Right ventricle myocardium superior (tissue), 1 donor: ENCODE measurements around the gene IKZF4. TPM values are rescaled to one million over a fixed set of nuclear protein-coding genes. Genes with fewer than 3 reads are reported as not detected.
"Not testable (repeated sequence)": the region's sequence is repeated elsewhere in the genome, so short reads cannot be mapped to it uniquely, and the experiment has no call there.

Experiments used
- ATAC-seq: fragments of 200-7000 bp; cut with Tn5 transposase; one replicate; pipeline ENCODE4 v1.9.1; 2020; ENCODE audit warnings: mild to moderate bottlenecking; ENCODE audit not compliant: poor library complexity
- DNase-seq: peaks from one replicate; pipeline ENCODE4 v3.0.0-alpha.2; 2020
- intact Hi-C: fragments of 100-400 bp; cut with DNase I; formaldehyde crosslinking; loops from one replicate; pipeline ENCODE4 v1.11.2; 2022
- total RNA-seq: library from RNA; stranded (reverse); fragmentation: NEBNext Ultra II Directional; extraction: Animal tissue kit (Norgen Biotek cat#: 25700); gene quantifications from one replicate; pipeline ENCODE4 v1.2.1, GENCODE V29; 2021
- donor health status: DM: no; HTN: yes; CAD: no; lungs with severe emphysema.

Gene IKZF4
- total RNA-seq, 1 donor from 2014 or later, result 7.0 TPM

GRCh38 chr12:56029666-56030293 is 8.9 kb downstream of the IKZF4 start:
- ATAC-seq (peak; percentile 43), DNase-seq (no peak)
- intact Hi-C loops, result no loop called here

- no peak for ATAC-seq
- DNase-seq, result no peak
- intact Hi-C loops, result no loop called here
These were observed 11.1 kb downstream of the IKZF4 start for GRCh38 chr12:56031987-56032386.

GRCh38 chr12:56034586-56035332 is 13.9 kb downstream of the IKZF4 start:
- ATAC-seq (no peak), DNase-seq (no peak)
- intact Hi-C loops, result no loop called here

- ATAC-seq, result no peak
- intact Hi-C loops, result no loop called here
These were observed 16.3 kb downstream of the IKZF4 start for GRCh38 chr12:56037161-56037560.

GRCh38 chr12:56038022-56038655 is 17.3 kb downstream of the IKZF4 start:
- intact Hi-C loops, result no loop called here
- ATAC-seq, result no peak
- no peak for DNase-seq

More at GRCh38 chr12:56037161-56037560, 16.3 kb downstream of the IKZF4 start:
- no peak for DNase-seq

GRCh38 chr12:56040151-56040550 is 19.3 kb downstream of the IKZF4 start:
- no peak for DNase-seq
- no peak for ATAC-seq
- intact Hi-C loops, result loop anchor here (5.0 kb wide), 1 partner anchor 43 kb away; the partner anchor contains the start of gene SUOX

- ATAC-seq (no peak), DNase-seq (no peak)
- intact Hi-C loops, result loop anchor here (5.0 kb wide), 1 partner anchor 44 kb away; the partner anchor contains the start of gene SUOX
These were observed 20.2 kb downstream of the IKZF4 start for GRCh38 chr12:56040963-56041551.

- intact Hi-C loops, result loop anchor here (5.0 kb wide), 1 partner anchor 44 kb away; the partner anchor contains the start of gene SUOX
- DNase-seq (peak; percentile 96), ATAC-seq (peak; percentile 98)
These were observed 20.9 kb downstream of the IKZF4 start, which contains the start of gene RPS26 for GRCh38 chr12:56041552-56042429. RPS26 (plus strand) TSS chr12:56041918; CDS start chr12:56042167, 249 bp downstream.

GRCh38 chr12:56042430-56042813 is 21.6 kb downstream of the IKZF4 start:
- ATAC-seq, result not testable (repeated sequence)

GRCh38 chr12:56042843-56043242 is 22.0 kb downstream of the IKZF4 start:
- intact Hi-C loops, result loop anchor here (5.0 kb wide), 1 partner anchor 46 kb away; the partner anchor contains the start of gene SUOX
- DNase-seq (no peak), ATAC-seq (no peak)

More at GRCh38 chr12:56042430-56042813, 21.6 kb downstream of the IKZF4 start:
- DNase-seq, result not testable (repeated sequence)
- intact Hi-C loops, result loop anchor here (5.0 kb wide), 1 partner anchor 45 kb away; the partner anchor contains the start of gene SUOX

GRCh38 chr12:56046027-56046780 is 25.4 kb downstream of the IKZF4 start:
- ATAC-seq (no peak), DNase-seq (no peak)
- intact Hi-C loops, result no loop called here

GRCh38 chr12:56053407-56053893 is 32.6 kb downstream of the IKZF4 start:
- DNase-seq, result no peak
- intact Hi-C loops, result no loop called here
- ATAC-seq, result no peak

GRCh38 chr12:56059964-56060363 is 39.1 kb downstream of the IKZF4 start:
- intact Hi-C loops, ATAC-seq: not testable (repeated sequence)

GRCh38 chr12:56061982-56062381 is 41.1 kb downstream of the IKZF4 start:
- intact Hi-C loops, result no loop called here
- ATAC-seq (no peak), DNase-seq (no peak)

More at GRCh38 chr12:56059964-56060363, 39.1 kb downstream of the IKZF4 start:
- not testable (repeated sequence) for DNase-seq

GRCh38 chr12:56062996-56063395 is 42.2 kb downstream of the IKZF4 start:
- intact Hi-C loops, result no loop called here
- ATAC-seq, result no peak

GRCh38 chr12:56071648-56072047 is 50.8 kb downstream of the IKZF4 start:
- no peak for DNase-seq
- intact Hi-C loops, result no loop called here
- ATAC-seq, result no peak

More at GRCh38 chr12:56062996-56063395, 42.2 kb downstream of the IKZF4 start:
- no peak for DNase-seq

GRCh38 chr12:56074396-56074795 is 53.6 kb downstream of the IKZF4 start:
- ATAC-seq (no peak), DNase-seq (no peak)
- intact Hi-C loops, result no loop called here
